GM12878 (cell line): ENCODE data around the gene PINLYP. TPM values are rescaled to one million over a fixed set of nuclear protein-coding genes. Genes with fewer than 3 reads are reported as not detected.

ENCODE experiments used
- ATAC-seq: fragments of 200-7000 bp; cut with Tn5 transposase; 3 replicates; pipeline ENCODE4 v1.9.1; 2020; ENCODE audit warnings: mild to moderate bottlenecking, moderate library complexity
- BruUV-seq: library from RNA; stranded (reverse); fragments of 400-500 nt; replicated peaks from 2 replicates; lab custom pipeline; 2021; lab: Mats Ljungman, UMichigan
- CTCF ChIA-PET: fragments of 300-600 bp; sonication (Branson Sonifier 250); formaldehyde crosslinking; extraction: SDS; loops from one replicate; lab custom pipeline; 2021; ENCODE audit warnings: inconsistent platforms; lab: Yijun Ruan, JAX
- POLR2A ChIA-PET: fragments of 350-600 bp; formaldehyde crosslinking; extraction: SDS; loops from one replicate; lab custom pipeline; 2021; ENCODE audit warnings: inconsistent platforms; lab: Charles Lee
- RAD21 ChIA-PET: fragments of 300-600 bp; sonication (Branson Sonifier 250); formaldehyde crosslinking; loops from one replicate; lab custom pipeline; 2023; ENCODE audit warnings: antibody characterized with exemption; ENCODE audit not compliant: unreplicated experiment; lab: Charles Lee
- SMC1A ChIA-PET: fragments of 300-600 bp; sonication (Branson Sonifier 250); formaldehyde crosslinking; loops from one replicate; lab custom pipeline; 2023; ENCODE audit not compliant: unreplicated experiment, uncharacterized antibody; lab: Charles Lee
- DNase-seq: peaks from one replicate; pipeline ENCODE4 v3.0.0-alpha.2; 2011; ENCODE audit warnings: low read depth, low spot score
- FAIRE-seq: peaks from 3 replicates; lab custom pipeline; 2011; peaks lifted over from hg19 to GRCh38; lab: Jason Lieb, UNC
- H2AFZ ChIP-seq: 2 replicates; pipeline ENCODE4 v1.6.0; 2011; ENCODE audit warnings: low read depth, low read length, control low read depth; ENCODE audit not compliant: control insufficient read depth
- H3K27ac ChIP-seq: 2 replicates; pipeline ENCODE4 v1.5.1; 2011; ENCODE audit warnings: control low read depth; ENCODE audit not compliant: control insufficient read depth, insufficient read depth
- H3K27me3 ChIP-seq, 2 experiments: replicated peaks in 1 of 2; 2 replicates each; pipeline versions ENCODE4 v1.6.0 to v1.6.1; 2011; ENCODE audit warnings: low read length in 1 of 2; ENCODE audit not compliant: control insufficient read depth in 2 of 2, insufficient read depth in 2 of 2
- H3K36me3 ChIP-seq, 2 experiments: 2 replicates each; pipeline ENCODE4 v1.5.1; 2011; ENCODE audit warnings: low read length in 1 of 2; ENCODE audit not compliant: control insufficient read depth in 2 of 2, insufficient read depth in 2 of 2
- H3K4me1 ChIP-seq: 2 replicates; pipeline ENCODE4 v1.6.1; 2011; ENCODE audit warnings: mild to moderate bottlenecking, low read length, moderate library complexity, mixed read lengths; ENCODE audit not compliant: control insufficient read depth, insufficient read depth
- H3K4me2 ChIP-seq: 2 replicates; pipeline ENCODE4 v1.6.0; 2011; ENCODE audit warnings: control low read depth; ENCODE audit not compliant: control insufficient read depth, insufficient read depth
- H3K4me3 ChIP-seq: fragments of 200-600 bp; sonication (generic); 2 replicates; pipeline ENCODE4 v1.5.1; 2016
- H3K79me2 ChIP-seq: 2 replicates; pipeline ENCODE4 v1.6.0; 2011; ENCODE audit warnings: low read length; ENCODE audit not compliant: control insufficient read depth, insufficient read depth
- H3K9ac ChIP-seq: 2 replicates; pipeline ENCODE4 v1.8.0; 2011; ENCODE audit warnings: low read length, control low read depth, mixed read lengths; ENCODE audit not compliant: control insufficient read depth, insufficient read depth
- H3K9me3 ChIP-seq: replicated peaks from 3 replicates; pipeline ENCODE4 v1.5.1; 2011; ENCODE audit warnings: mild to moderate bottlenecking, low read length; ENCODE audit not compliant: control insufficient read depth, insufficient read depth
- H4K20me1 ChIP-seq: 2 replicates; pipeline ENCODE4 v1.6.0; 2011; ENCODE audit not compliant: control insufficient read depth, insufficient read depth
- CEBPZ ChIP-seq: fragments of 150-350 bp; IDR thresholded peaks from 2 replicates; pipeline ENCODE4 v1.6.1; 2016; ENCODE audit warnings: low read depth, low read length
- MEF2A ChIP-seq: IDR thresholded peaks from 2 replicates; pipeline ENCODE4 v1.6.1; 2011; ENCODE audit warnings: low read depth, mild to moderate bottlenecking, low read length, moderate library complexity; ENCODE audit not compliant: insufficient read depth
- ZBTB33 ChIP-seq: fragments of 450-650 bp; IDR thresholded peaks from 2 replicates; pipeline ENCODE4 v1.6.1; 2017; ENCODE audit warnings: mild to moderate bottlenecking
- ZBTB4 ChIP-seq: fragments of 450-650 bp; formaldehyde crosslinking; IDR thresholded peaks from 2 replicates; pipeline ENCODE4 v1.4.0; 2022; ENCODE audit warnings: mild to moderate bottlenecking, moderate library complexity
- WGBS: methylation state at CpG from one replicate; pipeline ENCODE4 v1.1.6; 2016; ENCODE audit warnings: low lambda C conversion rate; ENCODE audit not compliant: insufficient replicate concordance, insufficient coverage; ENCODE audit errors: missing lambda C conversion rate; 5-methylcytosine and 5-hydroxymethylcytosine counted together
- in situ Hi-C: fragments of 300-500 bp; cut with MboI; formaldehyde crosslinking; loops from 9 replicates; pipeline ENCODE4 v1.14.3; 2018; ENCODE audit warnings: mixed read lengths
- intact Hi-C: fragments of 100-400 bp; cut with micrococcal nuclease; formaldehyde crosslinking; loops from one replicate; pipeline ENCODE4 v1.14.2; 2022; ENCODE audit not compliant: unreplicated experiment
- polyA plus RNA-seq, 11 experiments: library from polyadenylated mRNA; depleted of rRNA in 4 of 11; unstranded in 6 of 11; stranded (reverse) in 5 of 11; fragments of >200 nt; fragmentation: Nextera tagmentation in 4 of 11; fragmentation: Illumina TruSeq in 1 of 11; extraction: Ambion mirVana in 4 of 11; extraction: Trizol in 1 of 11; gene quantifications; 1 replicate in 1 of 11; 2 replicates in 10 of 11; pipeline versions ENCODE4 v1.2.1 to v1.2.3, GENCODE V29; 2011 to 2016; ENCODE audit warnings: inconsistent platforms in 2 of 11, missing spikeins in 2 of 11, low read depth in 1 of 11
- total RNA-seq, 4 experiments: library from RNA; depleted of rRNA in 3 of 4; stranded (reverse); fragments of >200 nt in 3 of 4; fragmentation: Illumina TruSeq in 1 of 4; extraction: Trizol in 1 of 4; gene quantifications; 2 replicates each; pipeline versions ENCODE4 v1.2.1 to v1.2.3, GENCODE V29; 2013 to 2021

Gene PINLYP
- total and polyA plus RNA-seq, 10 of the 15 experiments (the other 5 are each of a cell fraction or from before 2014, with no cell fraction given), result 1.0 to 26.9 (median 11.4) TPM

- SMC1A ChIA-PET, result no interaction called here
Observed at GRCh38 chr19:43622956-43623355, 47.4 kb downstream of the PINLYP start.

More at GRCh38 chr19:43622956-43623355, 47.4 kb downstream of the PINLYP start:
- H3K27me3 ChIP-seq, result no peaks in the 10 kb centered on the region
- TF ChIP-seq MEF2A, result no peak
- TF ChIP-seq ZBTB4 (CRISPR knock-in tag), result no peak
- TF ChIP-seq ZBTB33, result no peak
- no peak for TF ChIP-seq CEBPZ
- H3K9me3 ChIP-seq, result no peaks in the 10 kb centered on the region
- WGBS, result 100% methylated on average over 1 of the region's 1 CpG
- BruUV-seq, result no TSS peak
- H3K4me3 ChIP-seq, result no peak overlapping the region
- FAIRE-seq (no peak), ATAC-seq (no peak), DNase-seq (no peak)
- no peak overlapping the region for H3K9ac ChIP-seq
- no peaks in the 10 kb centered on the region for H4K20me1 ChIP-seq
- RAD21 ChIA-PET, result no interaction called here
- H3K27ac ChIP-seq, result no peak overlapping the region
- CTCF ChIA-PET, result interaction anchor here (0.5 to 1.5 kb wide), 2 partner anchors 43 to 46 kb away, joined by 3 read pairs; no protein-coding TSS in a partner anchor
- POLR2A ChIA-PET, result interaction anchor here (0.6 kb wide), 1 partner anchor 9 kb away, joined by 4 read pairs; no protein-coding TSS in a partner anchor
- no peak overlapping the region for H3K4me2 ChIP-seq
- H3K4me1 ChIP-seq, result peaks cover 6% of the 10 kb centered on the region; the same call in 1 of the 2 replicates
- intact Hi-C loops, result no loop called here
- no peak overlapping the region for H2AFZ ChIP-seq
- in situ Hi-C loops, result no loop called here
- peaks cover 13% of the 10 kb centered on the region for H3K79me2 ChIP-seq
- no peaks in the 10 kb centered on the region for H3K36me3 ChIP-seq
